DMS114 treated with DMSO at 0.1 percent for 48 hours (cell line): ENCODE results near the gene KIAA0232.
"Not testable (repeated sequence)": the region's sequence is repeated elsewhere in the genome, so short reads cannot be mapped to it uniquely, and the experiment has no call there.

Experiments used
- DNase-seq: peaks from one replicate; lab custom pipeline; 2025; ENCODE audit not compliant: unreplicated experiment; lab: John Stamatoyannopoulos, UW

The KIAA0232 gene

DNA sequence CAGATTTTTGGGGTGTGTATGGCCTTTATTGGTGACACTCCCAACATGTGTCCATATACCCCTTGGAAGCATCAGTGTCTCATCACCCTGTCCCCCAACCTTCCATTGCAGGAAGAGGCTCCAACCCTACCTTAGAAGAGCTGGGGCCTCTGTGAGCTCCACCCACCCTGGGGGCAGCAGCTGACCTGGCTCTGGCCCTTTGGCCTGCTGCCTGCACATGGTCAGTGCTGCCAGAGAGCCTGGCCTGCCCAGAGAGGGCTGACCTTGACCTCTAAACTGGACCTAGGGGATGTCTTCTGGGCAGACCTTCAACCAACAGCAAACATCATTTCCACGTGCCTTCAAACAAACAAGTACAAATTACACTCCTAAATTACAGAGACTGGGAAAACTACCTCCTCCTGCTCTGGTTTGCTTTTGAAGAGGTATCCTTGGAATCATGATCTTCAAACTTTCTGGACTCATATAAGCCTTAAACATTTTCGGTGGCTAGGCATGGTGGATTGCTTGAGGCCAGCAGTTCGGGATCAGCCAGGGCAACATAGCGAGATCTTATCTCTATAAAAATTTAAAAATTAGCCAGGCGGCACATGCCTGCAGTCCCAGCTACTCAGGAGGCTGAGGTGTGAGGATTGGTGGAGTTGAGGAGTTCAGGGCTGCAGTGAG is 27.3 kb upstream of the KIAA0232 start:
- DNase-seq = no peak

- DNase-seq = not testable (repeated sequence)
These were observed 26.2 kb upstream of the KIAA0232 start for GRCh38 chr4:6756345-6756744.

DNA sequence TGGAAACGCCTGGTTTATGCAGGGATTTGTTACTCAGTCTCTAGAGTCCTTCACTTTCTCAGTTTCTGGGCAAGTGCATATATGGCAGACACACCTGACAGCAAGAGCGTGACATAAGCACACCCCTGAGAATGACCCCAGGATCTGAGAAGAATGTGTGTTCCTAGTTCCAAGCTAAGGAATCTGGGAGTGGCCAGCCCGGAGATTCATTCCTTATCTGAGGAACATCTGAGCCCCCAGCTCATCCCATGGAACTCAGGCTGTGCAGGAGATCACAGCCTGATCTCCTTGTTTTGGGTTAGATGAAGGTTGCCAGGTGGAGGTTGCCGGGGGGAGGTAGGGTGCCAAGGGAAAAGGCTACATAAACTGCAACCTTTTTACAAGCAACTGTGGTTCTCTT is 23.8 kb upstream of the KIAA0232 start:
- no peak for DNase-seq

DNA sequence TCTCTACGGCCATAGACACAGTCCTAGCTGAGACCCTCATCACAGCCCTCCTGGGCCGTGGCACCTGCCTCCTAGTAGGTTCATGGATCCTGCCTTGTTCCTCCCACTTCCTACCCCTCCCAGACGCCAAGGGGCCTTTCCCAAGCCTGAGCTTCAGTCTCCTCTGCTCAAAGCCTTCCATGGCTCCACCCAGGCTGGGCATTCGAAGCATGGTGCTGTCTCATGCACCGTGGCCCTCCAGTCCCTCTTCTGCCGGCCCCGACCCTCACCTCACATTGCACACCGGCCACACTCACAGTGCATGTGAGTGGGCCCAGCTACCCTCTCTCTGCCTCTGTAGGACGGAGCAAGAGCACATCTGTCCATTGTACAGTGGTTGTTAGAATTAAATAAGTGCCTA is 21.7 kb upstream of the KIAA0232 start:
- DNase-seq = no peak

DNA sequence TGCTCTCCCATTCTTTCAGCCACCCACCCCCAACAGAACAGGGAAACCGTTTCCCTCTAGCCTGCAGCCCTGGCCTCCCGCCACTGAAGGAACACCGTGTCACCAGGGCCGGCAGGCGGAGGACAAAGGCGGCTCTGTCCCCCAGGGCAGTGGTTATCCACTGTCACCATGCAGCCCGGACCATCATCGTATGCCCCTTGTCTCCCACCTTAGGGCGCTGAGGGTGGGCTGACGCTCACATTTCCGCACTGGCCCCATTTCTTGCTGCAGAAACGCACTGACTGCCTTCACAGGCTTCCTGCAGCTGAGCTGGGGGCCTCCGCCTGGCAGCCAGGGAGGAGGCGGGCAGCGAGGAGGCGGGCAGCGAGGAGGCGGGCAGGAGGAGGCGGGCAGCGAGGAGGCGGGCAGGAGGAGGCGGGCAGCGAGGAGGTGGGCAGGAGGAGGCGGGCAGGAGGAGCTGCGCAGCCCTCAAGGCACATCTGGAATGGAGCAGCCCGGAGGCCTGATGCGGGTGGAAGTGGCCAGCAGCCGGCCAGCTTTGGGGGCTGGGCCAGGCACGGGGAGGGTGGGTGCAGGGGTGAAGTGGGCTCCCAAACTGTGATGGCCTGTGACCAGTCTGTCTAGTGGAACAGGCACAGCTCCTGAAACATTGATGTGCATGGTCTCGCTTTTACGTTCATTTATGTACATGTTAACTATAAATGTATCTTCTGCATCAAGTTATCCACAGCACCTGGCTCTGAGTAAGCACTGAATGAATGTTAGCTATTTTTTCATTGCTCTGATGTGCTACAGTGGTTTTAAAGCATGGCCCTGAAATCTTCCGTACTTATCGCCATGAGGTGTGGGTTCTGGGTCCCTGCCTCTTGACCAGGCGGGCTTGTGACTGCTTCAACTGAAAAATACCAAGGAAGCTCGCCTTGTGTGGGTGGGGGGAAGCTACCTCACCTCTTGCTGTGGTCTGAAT is 20.6 kb upstream of the KIAA0232 start:
- no peak for DNase-seq

GRCh38 chr4:6763330-6763851 is 19.1 kb upstream of the KIAA0232 start:
- no peak for DNase-seq

DNA sequence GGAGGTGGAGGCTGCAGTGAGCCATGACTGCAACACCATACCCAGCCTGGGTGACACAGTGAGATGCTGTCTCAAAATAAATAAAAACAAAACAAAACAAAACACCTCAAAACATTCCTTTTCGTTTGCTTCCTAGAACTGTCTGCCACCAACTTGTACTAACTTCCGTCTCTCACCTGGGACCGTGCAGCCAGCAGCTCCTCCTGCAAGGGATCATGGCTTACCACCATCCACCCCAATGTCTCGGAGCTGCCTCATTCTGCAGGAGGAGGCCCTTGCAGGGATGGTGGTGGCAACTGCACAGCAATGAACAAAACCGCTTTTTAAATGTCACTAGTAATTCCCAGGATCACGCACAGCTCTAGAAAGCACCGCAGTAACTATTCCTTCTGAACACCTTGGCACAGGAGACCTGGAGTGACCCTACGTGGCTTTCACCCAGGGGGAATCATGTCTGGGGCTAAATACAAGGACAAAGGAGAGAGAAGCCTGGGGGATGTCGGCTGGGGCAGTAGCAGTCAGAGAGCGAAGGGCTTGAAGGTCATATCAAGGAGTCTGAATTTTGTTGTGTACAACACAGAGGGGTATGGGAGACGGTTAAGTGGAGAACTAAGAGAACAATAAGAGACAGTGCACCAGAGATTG is 17.4 kb upstream of the KIAA0232 start:
- DNase-seq = no peak

GRCh38 chr4:6765703-6766102 is 16.8 kb upstream of the KIAA0232 start:
- no peak for DNase-seq

DNA sequence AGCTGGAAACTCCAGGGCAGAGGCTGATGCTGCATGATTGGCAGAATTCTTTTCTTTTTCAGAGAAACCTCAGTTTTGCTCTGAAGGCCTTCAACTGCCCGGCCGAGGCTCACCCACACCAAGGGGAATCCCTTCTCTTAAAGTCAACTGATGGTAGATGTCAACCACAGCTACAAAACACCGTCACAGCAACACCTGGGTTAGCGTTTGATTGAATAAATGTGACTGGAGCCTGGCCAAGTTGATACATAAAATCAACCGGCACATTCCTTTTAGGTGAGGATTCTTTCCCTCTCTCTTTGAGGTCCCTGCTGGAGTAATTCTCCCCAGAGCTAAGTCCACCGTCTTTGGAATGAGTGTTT is 15.2 kb upstream of the KIAA0232 start:
- no peak for DNase-seq

GRCh38 chr4:6767748-6768538 is 14.6 kb upstream of the KIAA0232 start:
- DNase-seq = no peak

DNA sequence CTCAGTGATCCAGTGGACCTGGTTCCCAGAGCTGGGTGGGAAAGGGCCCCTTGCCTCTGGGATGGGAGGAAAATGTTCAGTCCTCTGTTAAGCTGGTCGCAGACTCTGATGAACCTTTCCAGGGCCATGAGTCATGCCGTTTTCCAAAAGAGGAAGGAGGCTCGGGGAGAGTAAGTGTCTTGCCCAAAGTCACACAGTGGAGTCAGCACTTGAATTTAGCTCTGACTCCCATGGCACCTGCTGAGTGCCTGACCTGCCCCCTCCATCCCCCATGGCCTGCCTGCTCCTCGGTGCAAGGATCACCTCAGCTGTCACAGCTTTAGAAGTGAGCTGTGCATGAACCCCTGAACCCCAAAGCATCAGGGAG is 14.0 kb upstream of the KIAA0232 start:
- no peak for DNase-seq

DNA sequence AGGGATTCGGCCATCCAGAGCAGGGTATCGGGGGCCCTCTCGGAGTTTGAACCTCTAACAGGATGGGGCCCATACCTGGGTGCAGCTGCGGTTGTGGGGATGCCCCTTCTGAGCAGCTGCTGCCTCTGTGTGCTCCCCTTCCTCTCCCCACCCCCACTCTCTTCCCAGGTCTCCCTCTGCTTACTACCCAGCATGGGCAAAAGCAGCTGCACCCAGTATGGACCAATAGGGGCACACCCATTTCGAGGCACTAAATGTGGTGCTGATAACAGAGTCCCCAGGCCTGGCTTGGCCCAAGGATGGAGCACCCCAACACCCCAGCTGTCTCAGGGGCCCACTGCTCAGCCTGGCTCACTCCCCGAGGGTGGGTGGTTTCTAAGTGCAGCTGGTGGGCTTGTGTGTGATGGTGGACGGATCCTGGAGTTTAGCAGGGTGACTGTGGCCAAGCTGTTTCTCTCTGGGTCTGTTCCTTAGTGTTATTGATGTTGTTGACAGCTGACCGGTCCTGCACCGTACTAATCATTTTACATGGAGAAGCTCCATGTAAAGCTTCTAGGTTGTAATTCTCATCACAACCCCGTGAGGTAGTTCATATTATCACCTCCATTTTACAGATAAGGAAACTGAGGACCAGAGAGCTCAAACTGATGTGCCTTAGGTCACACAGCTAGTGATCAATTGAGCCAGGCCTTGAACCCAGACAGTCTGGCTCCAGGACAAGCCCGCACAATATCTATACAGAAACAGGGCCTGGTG is 13.1 kb upstream of the KIAA0232 start:
- no peak for DNase-seq

GRCh38 chr4:6769989-6770420 is 12.5 kb upstream of the KIAA0232 start:
- no peak for DNase-seq

GRCh38 chr4:6770581-6771228 is 11.8 kb upstream of the KIAA0232 start:
- DNase-seq = no peak

- no peak for DNase-seq
These were observed 11.3 kb upstream of the KIAA0232 start for GRCh38 chr4:6771229-6771671.

- no peak for DNase-seq
These were observed 10.2 kb upstream of the KIAA0232 start for GRCh38 chr4:6772223-6772928.

GRCh38 chr4:6773106-6773505 is 9.4 kb upstream of the KIAA0232 start:
- DNase-seq = no peak

- no peak for DNase-seq
These were observed 8.6 kb upstream of the KIAA0232 start for GRCh38 chr4:6773616-6774540.
